Smooth muscle cell (in vitro differentiated cells): ENCODE results near the gene FAM13B. TPM values are rescaled to one million over a fixed set of nuclear protein-coding genes. Genes with fewer than 3 reads are reported as not detected.

Experiments used
- DNase-seq: peaks from one replicate; lab custom pipeline; 2025; ENCODE audit not compliant: unreplicated experiment; lab: John Stamatoyannopoulos, UW
- H2AFZ ChIP-seq: fragments of 200-600 bp; sonication (generic); 2 replicates; pipeline ENCODE4 v1.6.0; 2016; ENCODE audit warnings: antibody characterized with exemption, low read depth, mild to moderate bottlenecking
- H3F3A ChIP-seq: fragments of 200-600 bp; sonication (generic); 2 replicates; pipeline ENCODE4 v1.6.0; 2017; ENCODE audit warnings: antibody characterized with exemption, low read depth
- H3K27ac ChIP-seq: fragments of 200-600 bp; sonication (generic); 2 replicates; pipeline ENCODE4 v1.5.1; 2016; ENCODE audit warnings: low read depth, mild to moderate bottlenecking
- H3K27me3 ChIP-seq: fragments of 200-600 bp; sonication (generic); 2 replicates; pipeline ENCODE4 v1.6.1; 2016; ENCODE audit warnings: low read depth, mild to moderate bottlenecking
- H3K36me3 ChIP-seq: fragments of 200-600 bp; sonication (generic); 2 replicates; pipeline ENCODE4 v1.5.1; 2016; ENCODE audit warnings: low read depth
- H3K4me1 ChIP-seq: fragments of 200-600 bp; sonication (generic); 2 replicates; pipeline ENCODE4 v1.5.1; 2016; ENCODE audit warnings: low read depth
- H3K4me2 ChIP-seq: fragments of 200-600 bp; sonication (generic); 2 replicates; pipeline ENCODE4 v1.6.0; 2016; ENCODE audit warnings: mild to moderate bottlenecking
- H3K4me3 ChIP-seq: fragments of 200-600 bp; sonication (generic); 2 replicates; pipeline ENCODE4 v1.5.1; 2016; ENCODE audit warnings: mild to moderate bottlenecking
- H3K79me2 ChIP-seq: fragments of 200-600 bp; sonication (generic); 2 replicates; pipeline ENCODE4 v1.6.0; 2016; ENCODE audit warnings: low read depth, mild to moderate bottlenecking
- H3K9ac ChIP-seq: fragments of 200-600 bp; sonication (generic); 2 replicates; pipeline ENCODE4 v1.6.0; 2016; ENCODE audit warnings: low read depth
- H3K9me3 ChIP-seq: fragments of 200-600 bp; sonication (generic); replicated peaks from 2 replicates; pipeline ENCODE4 v1.5.1; 2016; ENCODE audit warnings: low read depth
- H4K20me1 ChIP-seq: fragments of 200-600 bp; sonication (generic); 2 replicates; pipeline ENCODE4 v1.6.0; 2016; ENCODE audit warnings: low read depth
- CTCF ChIP-seq: fragments of 200-600 bp; sonication (generic); IDR thresholded peaks from 2 replicates; pipeline ENCODE4 v1.5.1; 2017; ENCODE audit warnings: borderline replicate concordance, mild to moderate bottlenecking, antibody characterized with exemption; ENCODE audit not compliant: insufficient read depth, poor library complexity, severe bottlenecking
- WGBS: methylation state at CpG from one replicate; pipeline ENCODE4 v1.1.7; 2016; ENCODE audit warnings: low lambda C conversion rate; 5-methylcytosine and 5-hydroxymethylcytosine counted together
- polyA plus RNA-seq: library from polyadenylated mRNA; unstranded; fragments of >200 nt; fragmentation: Nextera tagmentation; extraction: Ambion mirVana; gene quantifications from 2 replicates; pipeline ENCODE4 v1.2.1, GENCODE V29; 2016
- total RNA-seq: library from RNA; depleted of rRNA; stranded (reverse); fragments of >200 nt; gene quantifications from 2 replicates; pipeline ENCODE4 v1.2.3, GENCODE V29; 2014

The FAM13B gene
- total and polyA plus RNA-seq, 2 experiments from 2014 or later, result 3.8 to 15.1 TPM

- H3K79me2 ChIP-seq, result peaks cover 36% of the 10 kb centered on the region
- 66% methylated on average over 6 of the region's 6 CpGs for WGBS
- H3K9me3 ChIP-seq, result no peaks in the 10 kb centered on the region
- no peaks in the 10 kb centered on the region for H3F3A ChIP-seq
- TF ChIP-seq CTCF, result no peak
- no peaks in the 10 kb centered on the region for H3K27me3 ChIP-seq
- peak overlapping the region; percentile 57 for H3K4me2 ChIP-seq
- H3K27ac ChIP-seq, result peak overlapping the region; percentile 94
- peak overlapping the region; percentile 62 for H3K9ac ChIP-seq
- H3K4me3 ChIP-seq, result no peak overlapping the region
- DNase-seq, result no peak
- peaks cover 30% of the 10 kb centered on the region for H4K20me1 ChIP-seq
- no peaks in the 10 kb centered on the region for H3K36me3 ChIP-seq
- H2AFZ ChIP-seq, result no peak overlapping the region
- H3K4me1 ChIP-seq, result no peaks in the 10 kb centered on the region
These were observed 32.7 kb downstream of the FAM13B start for GRCh38 chr5:138000102-138000723.

GRCh38 chr5:137997726-137998213, 35.1 kb downstream of the FAM13B start:
- WGBS, result 94% methylated on average over 1 of the region's 1 CpG
- Histone ChIP-seq H3K79me2 (peaks cover 55% of the 10 kb centered on the region), H3K4me1 (no peaks in the 10 kb centered on the region), H2AFZ (no peak overlapping the region), H4K20me1 (peaks cover 54% of the 10 kb centered on the region), H3K9ac (no peak overlapping the region), H3F3A (no peaks in the 10 kb centered on the region), H3K9me3 (no peaks in the 10 kb centered on the region), H3K4me3 (no peak overlapping the region), H3K4me2 (no peak overlapping the region), H3K27ac (no peak overlapping the region), H3K36me3 (no peaks in the 10 kb centered on the region), H3K27me3 (no peaks in the 10 kb centered on the region)
- no peak for TF ChIP-seq CTCF
- DNase-seq, result no peak

- WGBS, result 92% methylated on average over 3 of the region's 3 CpGs
- no peaks in the 10 kb centered on the region for H3K36me3 ChIP-seq
- peaks cover 61% of the 10 kb centered on the region for H4K20me1 ChIP-seq
- no peaks in the 10 kb centered on the region for H3K9me3 ChIP-seq
- peaks cover 68% of the 10 kb centered on the region for H3K79me2 ChIP-seq
- no peaks in the 10 kb centered on the region for H3K4me1 ChIP-seq
- H3F3A ChIP-seq, result no peaks in the 10 kb centered on the region
- DNase-seq, result no peak
- no peaks in the 10 kb centered on the region for H3K27me3 ChIP-seq
- no peak overlapping the region for H2AFZ ChIP-seq
- H3K4me2 ChIP-seq, result no peak overlapping the region
- peak overlapping the region; percentile 17 for H3K27ac ChIP-seq
- no peak overlapping the region for H3K9ac ChIP-seq
- TF ChIP-seq CTCF, result no peak
- H3K4me3 ChIP-seq, result no peak overlapping the region
These were observed 37.1 kb downstream of the FAM13B start for GRCh38 chr5:137995749-137996128.

GRCh38 chr5:137995077-137995748, 37.7 kb downstream of the FAM13B start:
- H3K4me3 ChIP-seq, result no peak overlapping the region
- no peak for TF ChIP-seq CTCF
- no peaks in the 10 kb centered on the region for H3F3A ChIP-seq
- H3K9ac ChIP-seq, result no peak overlapping the region
- no peak overlapping the region for H3K4me2 ChIP-seq
- H3K9me3 ChIP-seq, result no peaks in the 10 kb centered on the region
- no peaks in the 10 kb centered on the region for H3K4me1 ChIP-seq
- peaks cover 61% of the 10 kb centered on the region for H4K20me1 ChIP-seq
- H3K27ac ChIP-seq, result peak overlapping the region; percentile 17
- no peak for DNase-seq
- no peaks in the 10 kb centered on the region for H3K27me3 ChIP-seq
- H3K36me3 ChIP-seq, result no peaks in the 10 kb centered on the region
- no peak overlapping the region for H2AFZ ChIP-seq
- peaks cover 70% of the 10 kb centered on the region for H3K79me2 ChIP-seq
- WGBS, result 21% methylated on average over 2 of the region's 2 CpGs
